Aorta (tissue), 5 donors: ENCODE results near the gene ANKRD18A. TPM values are rescaled to one million over a fixed set of nuclear protein-coding genes. Genes with fewer than 3 reads are reported as not detected.

Source experiments
- ATAC-seq: fragments of 200-7000 bp; cut with Tn5 transposase; one replicate; pipeline ENCODE4 v1.9.1; 2022; ENCODE audit warnings: moderate library complexity; ENCODE audit not compliant: low FRiP score
- DNase-seq, 2 donors: peaks; one replicate each; pipeline ENCODE4 v3.0.0-alpha.2; 2020
- H3K27ac ChIP-seq, 2 donors: one replicate each; pipeline ENCODE4 v1.5.1; 2013; ENCODE audit warnings: low read length in 2 of 2, mild to moderate bottlenecking in 2 of 2, moderate library complexity in 2 of 2, control low read depth in 1 of 2, inconsistent platforms in 1 of 2, low read depth in 1 of 2
- H3K27me3 ChIP-seq, 2 donors: one replicate each; pipeline ENCODE4 v1.6.1; 2013; ENCODE audit warnings: control low read depth in 1 of 2, low read length in 1 of 2, mild to moderate bottlenecking in 1 of 2, moderate library complexity in 1 of 2; ENCODE audit not compliant: insufficient read depth in 2 of 2, control insufficient read depth in 1 of 2
- H3K36me3 ChIP-seq, 2 donors: one replicate each; pipeline ENCODE4 v1.6.1; 2013; ENCODE audit warnings: control low read depth in 1 of 2, low read length in 1 of 2, mild to moderate bottlenecking in 1 of 2; ENCODE audit not compliant: insufficient read depth in 2 of 2, control insufficient read depth in 1 of 2
- H3K4me1 ChIP-seq, 2 donors: one replicate each; pipeline ENCODE4 v1.6.1; 2013; ENCODE audit warnings: low read length in 2 of 2, control low read depth in 1 of 2, mild to moderate bottlenecking in 1 of 2, moderate library complexity in 1 of 2; ENCODE audit not compliant: insufficient read depth in 2 of 2, control insufficient read depth in 1 of 2
- H3K4me3 ChIP-seq, 2 donors: one replicate each; pipeline ENCODE4 v1.5.1; 2013; ENCODE audit warnings: low read length in 2 of 2, control low read depth in 1 of 2, mild to moderate bottlenecking in 1 of 2
- H3K9me3 ChIP-seq: one replicate; pipeline ENCODE4 v1.6.1; 2013; ENCODE audit warnings: mild to moderate bottlenecking, low read length; ENCODE audit not compliant: control insufficient read depth
- WGBS, 2 donors: extraction: QIAGEN DNeasy Blood & Tissue Kit; methylation state at CpG; one replicate each; pipeline ENCODE4 v1.1.7; 2013; 5-methylcytosine and 5-hydroxymethylcytosine counted together
- intact Hi-C, 2 donors: fragments of 100-400 bp; cut with DNase I; formaldehyde crosslinking; loops; one replicate each; pipeline versions ENCODE4 v1.14.2 to v1.15.0; 2022
- polyA plus RNA-seq, 2 donors: library from polyadenylated mRNA; stranded (reverse); fragments of 200-250 nt; gene quantifications; one replicate each; pipeline ENCODE4 v1.2.3, GENCODE V29; 2013
- total RNA-seq, 2 donors: library from RNA; stranded (reverse); fragmentation: NEBNext Ultra II Directional; extraction: Animal tissue kit (Norgen Biotek cat#: 25700); gene quantifications; one replicate each; pipeline ENCODE4 v1.2.1, GENCODE V29; 2021
- donor health status: healthy with polysubstance abuse.
- donor health status: Bipolar disorder and iron deficiency.
- donor health status: DM: no; HTN: no; CAD: no.
- donor health status: DM: no; HTN: no; CAD: no.
- donor health status: DM: yes; HTN: yes; CAD: no.

The ANKRD18A gene
- total and polyA plus RNA-seq, 4 donors, result 0.06 to 0.18 TPM; not detected in 2

DNA sequence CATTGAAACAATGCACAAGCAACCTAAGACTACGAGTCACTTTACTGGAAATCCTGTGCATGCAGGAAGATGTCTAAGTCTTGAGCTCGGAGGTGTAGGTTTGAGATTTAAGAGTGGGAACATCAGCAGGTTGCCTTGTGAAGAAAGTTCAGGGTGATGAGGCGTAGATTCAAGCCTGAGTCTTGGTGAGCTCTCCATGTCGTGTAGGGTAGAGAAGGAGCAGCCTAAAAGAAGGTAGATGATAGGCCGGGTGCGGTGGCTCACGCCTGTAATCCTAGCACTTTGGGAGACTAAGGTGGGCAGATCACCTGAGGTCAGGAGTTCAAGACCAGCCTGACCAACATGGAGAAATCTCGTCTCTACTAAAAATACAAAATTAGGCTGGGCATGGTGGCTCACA is 30.2 kb upstream of the ANKRD18A start:
- intact Hi-C loops, result no loop called here
- no peaks in the 10 kb centered on the region for H3K4me1 ChIP-seq
- no peak for ATAC-seq

DNA sequence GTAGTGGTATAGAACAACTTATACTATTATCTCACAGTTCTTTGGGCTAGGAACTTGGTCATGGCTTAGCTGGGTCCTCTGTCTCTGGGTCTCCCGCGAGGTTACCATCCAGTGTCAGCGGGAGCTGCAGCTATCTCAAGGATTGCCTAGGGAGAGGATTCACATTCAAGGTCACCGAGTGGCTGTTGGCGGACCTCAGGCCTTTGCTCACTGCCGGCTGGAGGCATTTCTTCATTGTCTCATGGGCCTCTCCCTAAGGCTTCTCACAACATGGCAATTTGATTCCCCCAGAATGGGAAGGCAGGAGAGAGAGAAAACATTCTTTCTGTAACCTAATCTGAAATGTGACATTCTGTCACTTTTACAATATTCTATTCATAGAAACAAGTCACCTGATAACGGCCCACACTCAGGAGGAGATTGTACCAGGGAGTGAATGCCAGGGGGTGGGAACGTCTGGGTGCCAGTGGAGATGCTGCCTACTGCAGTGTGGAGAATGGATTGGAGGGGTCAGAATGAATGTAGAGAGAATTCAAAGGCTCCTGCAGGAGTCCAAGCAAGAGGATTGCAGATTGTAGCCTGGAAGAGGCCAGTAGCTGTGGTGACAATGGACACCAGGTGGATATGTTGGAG is 29.5 kb upstream of the ANKRD18A start:
- DNase-seq, result no peak
- no peak overlapping the region for H3K27ac ChIP-seq
- H3K4me1 ChIP-seq, result no peaks in the 10 kb centered on the region
- 69 to 70% methylated on average over 8 of the region's 8 CpGs for WGBS, 2 donors
- no peak for ATAC-seq
- no peaks in the 10 kb centered on the region for H3K36me3 ChIP-seq
- H3K27me3 ChIP-seq, result no peaks in the 10 kb centered on the region
- H3K4me3 ChIP-seq, result no peak overlapping the region
- intact Hi-C loops, result no loop called here
- H3K9me3 ChIP-seq, result no peaks in the 10 kb centered on the region

More for the DNA sequence above, 30.2 kb upstream of the ANKRD18A start:
- no peak for DNase-seq
- no peaks in the 10 kb centered on the region for H3K9me3 ChIP-seq
- WGBS, 2 donors, result 92 to 96% methylated on average over 8 of the region's 8 CpGs
- no peaks in the 10 kb centered on the region for H3K36me3 ChIP-seq
- H3K27ac ChIP-seq, result no peak overlapping the region
- H3K4me3 ChIP-seq, result no peak overlapping the region
- no peaks in the 10 kb centered on the region for H3K27me3 ChIP-seq

- Histone ChIP-seq H3K4me1 (no peaks in the 10 kb centered on the region), H3K36me3 (no peaks in the 10 kb centered on the region), H3K27me3 (no peaks in the 10 kb centered on the region), H3K9me3 (no peaks in the 10 kb centered on the region), H3K4me3 (no peak overlapping the region), H3K27ac (no peak overlapping the region)
- no peak for ATAC-seq
- intact Hi-C loops, result no loop called here
- WGBS, 2 donors, result 23 to 36% methylated on average over 2 of the region's 2 CpGs
- no peak for DNase-seq
Observed at GRCh38 chr9:38644601-38645000, 24.2 kb upstream of the ANKRD18A start.

DNA sequence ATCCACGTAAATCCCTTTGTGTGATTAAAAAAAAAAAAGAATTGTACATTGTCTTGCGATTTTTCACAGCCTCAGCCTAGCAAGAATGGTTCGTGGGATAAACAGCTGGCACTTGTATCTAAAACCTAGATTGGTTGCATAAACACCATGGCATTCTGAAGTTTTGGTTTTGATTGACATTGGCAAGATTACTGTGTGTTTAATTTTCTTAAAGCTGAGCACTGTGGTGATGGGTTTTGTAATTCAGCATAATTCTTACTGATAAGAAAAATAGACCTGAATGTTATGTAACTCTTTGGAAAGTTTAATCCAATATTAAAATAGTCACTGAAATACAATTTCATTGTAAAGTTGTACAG is 23.4 kb upstream of the ANKRD18A start:
- H3K4me1 ChIP-seq, result no peaks in the 10 kb centered on the region
- no peak overlapping the region for H3K27ac ChIP-seq
- no peak overlapping the region for H3K4me3 ChIP-seq
- H3K36me3 ChIP-seq, result no peaks in the 10 kb centered on the region
- intact Hi-C loops, result no loop called here
- 68 to 72% methylated on average over 3 of the region's 3 CpGs for WGBS, 2 donors
- no peaks in the 10 kb centered on the region for H3K9me3 ChIP-seq
- no peaks in the 10 kb centered on the region for H3K27me3 ChIP-seq
- no peak for ATAC-seq
- DNase-seq, result no peak

GRCh38 chr9:38642951-38643814 is 22.8 kb upstream of the ANKRD18A start:
- Histone ChIP-seq H3K4me3 (no peak overlapping the region), H3K27me3 (no peaks in the 10 kb centered on the region), H3K4me1 (no peaks in the 10 kb centered on the region), H3K27ac (no peak overlapping the region), H3K36me3 (no peaks in the 10 kb centered on the region), H3K9me3 (no peaks in the 10 kb centered on the region)
- DNase-seq, result no peak
- no peak for ATAC-seq
- WGBS, 2 donors, result 88 to 89% methylated on average over 18 of the region's 18 CpGs
- intact Hi-C loops, result no loop called here

DNA sequence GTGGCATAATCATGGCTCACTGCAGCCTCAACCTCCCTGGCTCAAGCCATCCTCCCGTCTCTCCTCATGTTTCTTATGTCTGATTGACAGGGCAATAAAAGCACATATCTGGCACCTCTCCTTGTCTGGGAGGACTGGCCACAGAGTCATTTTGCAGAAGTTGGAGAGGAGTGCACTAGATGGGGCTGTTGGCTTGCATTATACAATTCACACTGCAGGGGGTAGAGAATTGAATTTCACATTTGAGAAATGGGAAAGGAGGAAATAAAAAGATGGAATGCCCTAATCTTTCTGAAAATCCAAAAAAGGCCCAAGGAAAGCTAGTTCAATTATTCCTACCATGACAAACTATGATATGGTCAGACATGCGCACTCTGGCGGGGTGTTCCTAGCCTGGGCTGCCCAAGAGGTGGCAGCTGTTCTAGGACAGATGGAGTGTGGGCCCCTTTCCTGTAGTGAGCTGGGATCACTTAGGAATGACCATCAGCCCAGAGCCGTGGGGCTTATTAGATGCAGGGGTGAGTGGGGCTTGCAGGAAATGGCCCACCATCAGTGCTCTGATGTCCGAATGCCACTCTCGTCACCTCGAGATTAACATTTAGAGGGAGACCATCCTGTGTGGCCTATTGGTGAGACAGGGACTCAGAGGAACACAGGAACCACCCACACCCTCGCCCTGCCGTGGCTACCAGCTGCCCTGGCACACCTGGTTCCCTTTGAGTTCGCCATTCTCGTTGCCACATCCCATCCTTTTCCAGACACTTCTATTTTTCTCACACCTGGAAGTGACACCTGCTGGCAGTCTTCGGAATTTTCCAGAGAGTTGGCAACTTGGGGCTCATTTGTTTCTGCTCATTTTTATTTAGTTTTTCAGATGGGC is 21.8 kb upstream of the ANKRD18A start:
- no peaks in the 10 kb centered on the region for H3K4me1 ChIP-seq
- H3K4me3 ChIP-seq, result no peak overlapping the region
- no peaks in the 10 kb centered on the region for H3K36me3 ChIP-seq
- ATAC-seq, result no peak
- WGBS, 2 donors, result 57 to 62% methylated on average over 12 of the region's 12 CpGs
- intact Hi-C loops, result no loop called here
- DNase-seq, result no peak
- no peak overlapping the region for H3K27ac ChIP-seq
- H3K27me3 ChIP-seq, result no peaks in the 10 kb centered on the region
- no peaks in the 10 kb centered on the region for H3K9me3 ChIP-seq

GRCh38 chr9:38641142-38641541 is 20.7 kb upstream of the ANKRD18A start:
- H3K9me3 ChIP-seq, result no peaks in the 10 kb centered on the region
- intact Hi-C loops, result no loop called here
- no peaks in the 10 kb centered on the region for H3K4me1 ChIP-seq
- WGBS, 2 donors, result 89 to 90% methylated on average over 9 of the region's 9 CpGs
- no peak for ATAC-seq
- no peak overlapping the region for H3K4me3 ChIP-seq
- H3K27ac ChIP-seq, result no peak overlapping the region
- no peaks in the 10 kb centered on the region for H3K27me3 ChIP-seq
- no peak for DNase-seq
- no peaks in the 10 kb centered on the region for H3K36me3 ChIP-seq

- Histone ChIP-seq H3K27me3 (no peaks in the 10 kb centered on the region), H3K9me3 (no peaks in the 10 kb centered on the region), H3K4me1 (no peaks in the 10 kb centered on the region), H3K27ac (no peak overlapping the region), H3K36me3 (no peaks in the 10 kb centered on the region), H3K4me3 (no peak overlapping the region)
- 88 to 92% methylated on average over 6 of the region's 6 CpGs for WGBS, 2 donors
- intact Hi-C loops, result no loop called here
- ATAC-seq (no peak), DNase-seq (no peak)
Observed at GRCh38 chr9:38639577-38639940, 19.2 kb upstream of the ANKRD18A start.
